Fibroblast of skin of back (primary cell): ENCODE data around the gene LCORL.

Experiments
- DNase-seq: peaks from one replicate; pipeline ENCODE4 v3.0.0-alpha.2; 2013

LCORL gene

DNA sequence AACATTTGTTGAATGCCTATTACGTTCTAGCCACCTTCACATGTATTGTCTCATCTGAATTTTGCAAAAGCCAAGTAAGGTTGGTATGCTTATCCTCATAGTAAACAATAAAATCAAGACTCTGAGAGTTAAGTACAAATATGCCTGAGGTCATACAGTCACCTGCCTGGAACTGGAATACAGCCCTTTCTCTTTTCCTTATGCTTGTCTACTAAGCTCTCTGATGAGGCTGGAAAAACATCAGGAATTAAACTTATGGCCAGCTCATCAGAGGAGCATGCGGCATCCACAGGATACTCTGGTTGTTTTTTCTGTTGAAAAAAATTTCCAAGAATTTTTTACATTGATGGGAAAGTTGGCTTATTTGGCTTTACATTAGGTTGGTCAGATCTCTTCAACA, 175.3 kb downstream of the LCORL start:
- peak; percentile 78 for DNase-seq

DNA sequence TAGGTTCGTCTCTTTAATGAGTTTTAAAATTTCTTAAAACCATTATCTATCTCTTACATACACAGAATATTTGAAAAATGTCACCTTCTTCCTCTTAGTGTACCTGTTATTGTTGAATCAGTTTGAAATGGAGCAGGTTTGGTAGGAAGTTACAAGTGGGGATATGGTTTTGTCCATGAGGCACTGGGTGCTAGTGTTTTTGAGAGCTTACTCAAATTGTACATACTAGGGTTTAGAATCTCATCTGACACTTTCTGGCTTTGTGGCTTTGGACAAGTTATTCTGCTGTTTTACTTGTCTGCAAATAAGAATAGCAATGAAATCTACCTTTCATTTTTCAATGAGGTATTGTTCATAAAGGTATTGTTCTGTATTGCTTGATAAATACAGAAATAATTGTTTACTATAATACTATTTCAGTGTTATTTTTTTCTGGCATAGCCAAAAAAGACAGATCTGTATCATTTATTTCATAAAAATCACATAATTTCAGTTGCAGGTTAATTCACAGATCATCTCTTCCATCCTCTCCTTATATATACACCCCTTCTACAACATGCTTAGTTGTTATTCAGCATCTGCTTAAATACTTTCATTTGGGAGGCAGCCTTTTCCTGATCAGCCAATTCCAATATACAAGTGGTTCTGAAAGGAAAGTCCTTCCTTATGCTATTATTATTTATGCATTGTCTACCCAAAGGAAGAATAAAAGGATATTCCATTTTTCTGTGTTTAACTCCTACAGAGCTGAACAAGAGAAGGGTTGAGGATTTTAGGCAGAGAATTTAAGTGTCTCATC, 197.5 kb downstream of the LCORL start:
- DNase-seq: no peak

DNA sequence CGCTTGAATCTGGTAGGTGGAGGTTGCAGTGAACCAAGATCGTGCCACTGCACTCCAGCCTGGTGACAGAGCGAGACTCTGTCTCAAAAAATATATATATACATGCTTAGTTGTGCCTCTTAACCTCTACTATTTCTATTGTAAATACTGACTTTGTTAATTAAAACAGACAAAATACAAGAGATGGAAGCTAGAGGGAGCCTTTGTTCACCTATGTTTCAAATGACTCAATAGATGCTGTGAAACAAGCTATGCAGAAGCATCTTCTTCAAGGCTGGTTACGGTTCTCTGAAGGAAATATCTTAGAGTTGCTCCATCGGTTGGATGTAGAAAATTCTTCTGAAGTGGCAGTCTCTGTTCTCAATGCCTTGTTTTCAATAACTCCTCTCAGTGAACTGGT, 204.5 kb downstream of the LCORL start:
- peak; percentile 72 for DNase-seq

DNA sequence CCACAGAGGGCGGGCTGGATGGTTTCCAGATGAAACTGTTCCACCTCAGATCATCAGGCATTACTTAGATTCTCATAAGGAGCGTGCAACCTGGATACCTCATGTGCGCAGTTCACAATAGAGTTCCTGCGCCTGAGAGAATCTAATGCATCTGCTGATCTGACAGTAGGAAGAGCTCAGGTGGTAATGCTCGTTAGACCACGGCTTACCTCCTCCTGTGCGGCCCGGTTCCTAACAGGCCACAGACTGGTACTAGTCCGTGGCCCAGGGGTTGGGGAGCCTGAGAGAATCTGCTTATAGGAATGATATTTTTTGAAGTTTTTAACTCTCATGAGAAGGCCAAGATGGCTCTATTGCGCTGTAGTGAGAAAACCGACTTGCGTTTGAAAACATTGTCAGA, 205.4 kb downstream of the LCORL start:
- DNase-seq: no peak

DNA sequence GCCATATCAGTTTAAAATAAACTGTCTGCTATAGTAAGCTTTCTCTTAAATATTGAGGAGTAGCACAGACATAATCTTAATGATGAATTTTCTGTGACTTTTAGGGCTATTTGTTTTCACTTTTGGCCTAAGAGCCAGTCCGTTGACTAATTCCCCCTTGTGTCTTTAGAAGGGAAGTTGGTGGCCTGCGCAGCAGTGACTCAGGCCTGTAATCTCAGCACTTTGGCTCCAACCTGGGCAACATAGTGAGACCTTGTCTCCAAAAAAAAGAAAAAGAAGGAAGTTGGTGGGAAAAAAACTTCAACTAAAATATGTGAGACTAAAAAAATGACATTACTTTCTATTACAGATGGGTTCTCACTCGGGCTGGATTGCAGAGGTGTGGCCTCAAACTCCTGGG, 207.4 kb downstream of the LCORL start:
- DNase-seq: peak; percentile 54

DNA sequence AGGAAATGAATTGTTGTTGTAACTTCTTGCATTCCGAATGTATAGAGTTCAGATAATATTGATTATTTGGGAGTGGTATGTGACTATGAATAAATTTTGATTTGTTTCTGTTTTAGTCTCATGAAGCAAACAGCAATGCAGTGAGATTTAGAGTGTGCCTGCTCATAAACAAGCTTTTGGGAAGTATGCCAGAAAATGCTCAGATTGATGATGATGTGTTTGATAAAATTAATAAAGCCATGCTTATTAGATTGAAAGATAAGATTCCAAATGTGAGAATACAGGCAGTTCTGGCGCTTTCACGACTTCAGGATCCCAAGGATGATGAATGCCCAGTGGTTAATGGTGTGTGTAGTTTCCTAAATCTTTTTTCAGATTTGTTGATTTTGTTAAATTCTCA, 208.8 kb downstream of the LCORL start:
- no peak for DNase-seq

DNA sequence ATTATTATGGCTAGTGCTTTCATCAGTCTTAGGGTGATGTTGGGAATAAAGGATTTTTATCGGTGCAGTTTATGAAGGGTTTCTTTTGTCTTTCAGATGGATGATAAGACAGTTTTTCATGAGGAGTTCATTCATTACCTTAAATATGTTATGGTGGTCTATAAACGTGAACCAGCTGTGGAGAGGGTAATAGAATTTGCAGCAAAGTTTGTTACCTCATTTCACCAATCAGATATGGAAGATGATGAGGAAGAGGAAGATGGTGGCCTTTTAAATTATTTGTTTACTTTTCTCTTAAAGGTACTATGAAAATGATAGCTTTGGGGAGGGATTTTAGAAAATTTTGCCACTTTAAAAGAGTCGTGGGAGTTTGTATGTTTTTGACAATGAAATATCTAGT, 209.4 kb downstream of the LCORL start:
- no peak for DNase-seq

DNA sequence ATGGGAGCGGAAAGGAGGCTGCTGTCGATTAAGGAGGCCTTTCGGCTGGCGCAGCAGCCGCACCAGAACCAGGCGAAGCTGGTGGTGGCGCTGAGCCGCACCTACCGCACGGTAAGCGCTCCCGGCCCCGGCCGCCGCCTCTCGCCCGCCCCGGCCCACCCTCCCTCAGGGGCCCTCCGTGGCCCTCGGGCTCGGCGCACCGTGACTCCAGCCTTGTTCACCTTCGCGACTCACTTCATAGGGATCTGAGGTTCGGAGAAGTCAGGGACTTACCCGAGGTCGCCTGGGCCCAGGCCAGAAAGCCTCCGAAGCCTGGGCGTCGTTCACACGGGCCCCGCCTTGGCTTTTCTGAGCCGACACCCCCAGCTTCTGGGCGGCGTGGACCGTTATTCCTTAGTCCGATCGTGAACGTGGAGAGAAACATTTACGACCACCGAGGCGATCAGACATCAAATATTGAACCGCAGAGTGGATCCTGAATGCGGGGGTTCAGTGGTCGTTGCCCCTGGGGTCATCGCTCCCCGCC, 210.4 kb downstream of the LCORL start:
- no peak for DNase-seq

DNA sequence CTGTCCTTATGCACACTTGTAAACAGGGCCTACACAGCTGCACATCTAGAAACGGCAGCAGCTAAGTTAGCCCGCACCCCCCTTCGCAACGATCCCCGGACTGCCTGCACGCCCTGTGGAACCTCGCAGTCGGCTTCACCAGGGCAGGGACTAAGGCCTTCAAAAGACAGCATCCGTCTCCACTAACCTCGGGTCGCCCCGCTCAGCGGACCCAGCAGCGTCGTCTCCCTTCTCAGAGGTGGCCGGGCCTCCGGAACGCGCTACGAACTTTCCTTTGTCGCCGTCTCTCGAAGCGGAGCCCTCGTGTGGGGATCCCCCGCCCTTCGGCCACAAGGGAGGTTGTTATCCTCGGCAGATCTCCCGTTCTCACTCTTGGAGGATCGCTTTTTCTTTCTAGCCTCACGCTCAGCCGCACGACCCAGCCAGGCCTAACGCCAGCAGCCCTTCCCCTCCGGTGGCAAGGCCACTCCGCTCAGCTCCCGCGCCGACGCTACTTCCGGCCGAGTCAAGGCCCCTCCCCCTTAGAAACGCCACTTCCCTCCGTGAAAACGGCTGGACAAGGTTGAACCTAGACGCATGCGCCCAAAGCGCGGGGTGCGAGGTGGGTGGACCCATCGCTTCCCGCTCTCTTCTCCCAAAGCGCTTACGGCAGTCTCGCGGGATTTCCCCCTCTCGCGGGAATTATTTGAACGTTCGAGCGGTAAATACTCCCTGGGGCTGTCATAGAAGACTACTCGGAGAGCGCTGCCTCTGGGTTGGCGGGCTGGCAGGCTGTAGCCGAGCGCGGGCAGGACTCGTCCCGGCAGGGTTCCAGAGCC, 211.1 kb downstream of the LCORL start, which contains the start of the genes DCAF16 and NCAPG:
Gene DCAF16, minus strand, starts transcription at position 498 of the 818 bp plus-strand sequence. CDS start 6,616 bp downstream, outside the sequence.
Gene NCAPG, plus strand, starts transcription at position 720 of the 818 bp plus-strand sequence. CDS start 99 bp downstream, outside the sequence.
- DNase-seq: peak; percentile 99

DNA sequence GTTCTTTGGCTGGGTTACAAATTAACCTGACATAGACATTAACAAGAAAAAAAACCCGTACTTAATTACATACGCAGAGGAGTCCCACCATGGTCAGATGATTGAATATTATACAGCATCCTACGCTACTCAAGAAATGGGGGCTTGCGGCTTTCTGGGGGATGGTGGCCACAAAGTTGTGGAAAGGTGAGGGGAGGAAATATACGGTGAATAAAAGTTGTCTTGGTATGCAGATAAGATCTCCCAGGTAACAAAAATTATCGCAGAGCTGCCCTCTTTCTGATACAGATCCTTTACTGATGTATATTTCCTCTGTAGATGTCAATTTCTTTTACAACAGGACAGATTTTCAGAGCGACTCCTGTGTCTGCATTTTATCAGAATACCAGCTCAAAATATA, 211.9 kb downstream of the LCORL start:
- DNase-seq: no peak

DNA sequence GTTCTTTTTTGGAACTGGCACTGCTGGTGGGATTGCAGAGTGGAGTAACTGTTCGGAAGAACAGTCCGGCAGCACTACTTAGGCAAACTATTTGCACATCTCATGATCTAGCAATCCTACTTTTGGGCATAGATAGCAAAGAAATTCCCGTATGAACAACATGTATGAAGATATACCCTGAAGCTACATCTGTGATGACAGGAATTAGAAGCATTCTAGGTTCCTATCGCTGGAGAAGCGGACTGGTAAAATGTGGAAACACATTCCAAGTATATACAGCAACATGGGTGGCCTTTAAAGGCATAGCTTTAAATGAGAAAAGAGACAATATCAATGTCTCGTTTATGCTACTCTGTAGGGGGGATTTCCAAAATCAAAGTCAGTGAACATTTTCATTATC, 214.1 kb downstream of the LCORL start:
- DNase-seq: peak; percentile 17

DNA sequence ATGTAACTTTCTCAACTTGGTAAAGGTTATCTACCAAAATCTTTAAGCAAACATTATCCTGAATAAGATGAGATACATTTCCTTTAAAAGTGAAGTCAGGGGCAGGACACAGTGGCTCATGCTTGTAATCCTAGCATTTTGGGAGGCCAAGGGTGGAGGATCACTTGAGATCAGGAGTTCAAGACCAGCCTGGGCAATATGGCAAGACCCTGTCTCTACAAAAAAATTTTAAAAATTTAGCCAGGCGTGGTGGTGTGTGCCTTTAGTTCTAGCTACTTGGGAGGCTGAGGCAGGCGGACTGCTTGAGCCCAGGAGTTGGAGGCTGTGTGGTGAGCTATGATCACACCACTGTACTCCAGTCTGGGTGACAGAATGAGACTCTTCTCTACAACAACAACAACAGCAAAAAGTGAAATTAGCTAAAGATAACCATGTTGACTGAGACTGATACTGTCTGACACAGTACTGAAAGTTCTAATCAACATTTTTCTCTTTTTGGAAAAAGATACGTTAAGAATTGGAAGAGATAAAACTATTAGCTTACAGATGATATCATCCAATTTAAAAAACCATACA, 215.9 kb downstream of the LCORL start:
- no peak for DNase-seq

DNA sequence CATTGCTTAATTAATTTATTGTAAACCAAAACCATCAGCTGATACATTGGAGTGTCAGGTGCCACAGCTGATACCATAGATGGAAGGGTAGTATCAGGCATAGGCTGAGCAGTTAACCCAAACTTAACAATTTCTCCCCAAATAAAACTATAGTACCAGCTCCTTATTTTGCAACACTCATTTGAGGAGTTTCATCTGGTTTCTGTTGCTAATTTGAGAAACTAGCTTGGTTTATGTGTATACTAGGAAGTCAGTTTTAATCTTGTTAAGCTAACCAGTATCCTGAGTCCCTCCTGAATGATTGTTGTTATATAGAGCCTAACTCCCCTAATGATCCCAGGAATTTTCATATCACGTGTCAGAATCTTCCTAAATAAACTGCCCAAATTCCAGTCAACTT, 223.7 kb downstream of the LCORL start:
- DNase-seq: no peak

DNA sequence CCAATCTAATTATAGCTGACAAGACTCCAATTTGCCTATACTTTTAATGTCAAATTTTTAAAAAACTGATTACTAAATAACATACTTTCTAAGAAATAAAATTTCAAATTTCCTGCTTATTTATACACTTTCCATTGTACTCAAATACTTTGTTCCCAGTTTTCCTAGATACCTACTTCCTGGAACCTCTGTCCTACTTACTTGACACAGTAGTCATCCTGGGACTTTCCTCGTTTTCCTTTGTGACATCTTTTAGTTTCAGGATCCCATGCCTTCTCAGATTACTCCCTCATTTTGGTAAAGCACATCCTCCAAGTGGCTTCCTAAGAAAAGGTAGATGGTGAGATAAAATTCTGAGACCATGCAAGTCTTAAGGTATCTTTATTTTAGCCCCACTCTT, 226.8 kb downstream of the LCORL start:
- DNase-seq: no peak
